Neural cell (in vitro differentiated cells): ENCODE data around the gene TRPM3. TPM values are rescaled to one million over a fixed set of nuclear protein-coding genes. Genes with fewer than 3 reads are reported as not detected.

Experiments
- H2AFZ ChIP-seq: fragments of 200-600, 300-800 bp; sonication (generic), shearing (Covaris generic); 2 replicates; pipeline ENCODE4 v1.6.0; 2014; ENCODE audit warnings: low read depth, mild to moderate bottlenecking, antibody characterized with exemption, low read length, moderate library complexity
- H3F3A ChIP-seq: fragments of 200-600 bp; shearing (Covaris generic); 2 replicates; pipeline ENCODE4 v1.6.1; 2016; ENCODE audit warnings: mild to moderate bottlenecking, moderate library complexity, mixed read lengths, antibody characterized with exemption, low read length; ENCODE audit not compliant: insufficient read depth, poor library complexity, severe bottlenecking
- H3K27ac ChIP-seq: fragments of 200-600, 300-800 bp; sonication (generic), shearing (Covaris generic); 2 replicates; pipeline ENCODE4 v1.5.1; 2014; ENCODE audit warnings: mild to moderate bottlenecking, low read length, moderate library complexity
- H3K27me3 ChIP-seq: fragments of 300-800, 200-600 bp; sonication (generic), shearing (Covaris generic); 2 replicates; pipeline ENCODE4 v1.6.0; 2014; ENCODE audit warnings: mild to moderate bottlenecking, low read depth, low read length, moderate library complexity; ENCODE audit not compliant: insufficient read depth
- H3K36me3 ChIP-seq: fragments of 300-800, 200-600 bp; sonication (generic), shearing (Covaris generic); 2 replicates; pipeline ENCODE4 v1.5.1; 2014; ENCODE audit warnings: mild to moderate bottlenecking, antibody characterized with exemption, low read length, moderate library complexity; ENCODE audit not compliant: insufficient read depth
- H3K4me2 ChIP-seq: fragments of 300-800, 200-600 bp; sonication (generic), shearing (Covaris generic); 2 replicates; pipeline ENCODE4 v1.6.0; 2014; ENCODE audit warnings: mild to moderate bottlenecking, low read length
- H3K4me3 ChIP-seq: fragments of 300-800, 200-600 bp; sonication (generic), shearing (Covaris generic); 2 replicates; pipeline ENCODE4 v1.5.1; 2014; ENCODE audit warnings: mild to moderate bottlenecking, low read length, moderate library complexity
- H3K79me2 ChIP-seq: fragments of 200-600 bp; shearing (Covaris generic); replicated peaks from 2 replicates; pipeline ENCODE4 v1.6.0; 2014; ENCODE audit warnings: mild to moderate bottlenecking, low read length, moderate library complexity; ENCODE audit not compliant: insufficient read depth
- H3K9ac ChIP-seq: fragments of 300-800, 200-600 bp; sonication (generic), shearing (Covaris generic); 2 replicates; pipeline ENCODE4 v1.6.1; 2016; ENCODE audit warnings: mild to moderate bottlenecking, low read length, mixed read lengths
- H3K9me2 ChIP-seq: fragments of 200-600 bp; shearing (Covaris generic); 2 replicates; pipeline ENCODE4 v1.6.1; 2016; ENCODE audit warnings: mild to moderate bottlenecking, low read length, mixed read lengths; ENCODE audit not compliant: insufficient read depth
- H3K9me3 ChIP-seq: fragments of 200-600, 300-800 bp; sonication (generic), shearing (Covaris generic); 2 replicates; pipeline ENCODE4 v1.6.1; 2016; ENCODE audit warnings: mild to moderate bottlenecking, mixed run types, low read length, moderate library complexity, mixed read lengths
- H4K20me1 ChIP-seq: fragments of 200-600 bp; shearing (Covaris generic); 2 replicates; pipeline ENCODE4 v1.6.1; 2016; ENCODE audit warnings: mild to moderate bottlenecking, mixed run types; ENCODE audit not compliant: insufficient read depth
- CTCF ChIP-seq: fragments of 450-650 bp; IDR thresholded peaks from 2 replicates; pipeline ENCODE4 v1.5.1; 2014; ENCODE audit warnings: antibody characterized with exemption, mild to moderate bottlenecking, moderate library complexity; ENCODE audit not compliant: poor library complexity, severe bottlenecking
- EP300 ChIP-seq: fragments of 450-650 bp; conservative IDR thresholded peaks from 2 replicates; pipeline ENCODE4 v1.6.1; 2014; ENCODE audit warnings: antibody characterized with exemption, mild to moderate bottlenecking, moderate library complexity; ENCODE audit not compliant: poor library complexity, severe bottlenecking
- EZH2 ChIP-seq: fragments of 200-600, 300-800 bp; shearing (Covaris generic), sonication (generic); IDR thresholded peaks from 2 replicates; pipeline ENCODE4 v1.6.1; 2014; ENCODE audit warnings: antibody characterized with exemption, low read length, borderline replicate concordance, mild to moderate bottlenecking; ENCODE audit not compliant: insufficient read depth, poor library complexity, severe bottlenecking
- MXI1 ChIP-seq: fragments of 450-650 bp; conservative IDR thresholded peaks from 2 replicates; pipeline ENCODE4 v1.6.1; 2014; ENCODE audit warnings: antibody characterized with exemption, mild to moderate bottlenecking; ENCODE audit not compliant: poor library complexity, severe bottlenecking
- POLR2AphosphoS5 ChIP-seq: IDR thresholded peaks from 2 replicates; pipeline ENCODE4 v1.6.1; 2012
- RAD21 ChIP-seq: fragments of 450-650 bp; conservative IDR thresholded peaks from 2 replicates; pipeline ENCODE4 v1.6.1; 2014; ENCODE audit warnings: antibody characterized with exemption, mild to moderate bottlenecking, moderate library complexity
- REST ChIP-seq: IDR thresholded peaks from 2 replicates; pipeline ENCODE4 v1.6.1; 2012; ENCODE audit warnings: borderline replicate concordance
- SMC3 ChIP-seq: fragments of 450-650 bp; conservative IDR thresholded peaks from 2 replicates; pipeline ENCODE4 v1.6.1; 2014; ENCODE audit warnings: antibody characterized with exemption, mild to moderate bottlenecking, moderate library complexity; ENCODE audit not compliant: poor library complexity
- TAF1 ChIP-seq: IDR thresholded peaks from 2 replicates; pipeline ENCODE4 v1.6.1; 2012; ENCODE audit warnings: low read depth
- polyA plus RNA-seq: library from polyadenylated mRNA; depleted of rRNA; stranded (reverse); fragments of >200 nt; gene quantifications from 2 replicates; pipeline ENCODE4 v1.2.3, GENCODE V29; 2014

Gene TRPM3
- polyA plus RNA-seq, 1 donor from 2014 or later = 1.3 TPM

GRCh38 chr9:70861376-70861775, 260.0 kb downstream of the TRPM3 start:
- Histone ChIP-seq H3K79me2 (no peaks in the 10 kb centered on the region), H2AFZ (no peak overlapping the region), H3K4me3 (no peak overlapping the region), H3K9me3 (no peaks in the 10 kb centered on the region), H3K9ac (no peak overlapping the region), H3K36me3 (no peaks in the 10 kb centered on the region), H3K27me3 (no peaks in the 10 kb centered on the region), H3F3A (peaks cover 4% of the 10 kb centered on the region), H4K20me1 (no peaks in the 10 kb centered on the region), H3K9me2 (no peaks in the 10 kb centered on the region), H3K4me2 (no peak overlapping the region), H3K27ac (no peak overlapping the region)
- TF ChIP-seq POLR2AphosphoS5 (peak; percentile 29), EZH2 (no peak)

- H3K9ac ChIP-seq = no peak overlapping the region
- H3K36me3 ChIP-seq = no peaks in the 10 kb centered on the region
- H3K4me3 ChIP-seq = no peak overlapping the region
- no peaks in the 10 kb centered on the region for H3K27me3 ChIP-seq
- H3K4me2 ChIP-seq = no peak overlapping the region
- H4K20me1 ChIP-seq = no peaks in the 10 kb centered on the region
- no peaks in the 10 kb centered on the region for H3K9me3 ChIP-seq
- no peaks in the 10 kb centered on the region for H3K79me2 ChIP-seq
- H3F3A ChIP-seq = peaks cover 4% of the 10 kb centered on the region
- TF ChIP-seq EP300 (no peak), REST (no peak), TAF1 (no peak), SMC3 (no peak), POLR2AphosphoS5 (no peak), RAD21 (no peak), MXI1 (no peak)
- no peaks in the 10 kb centered on the region for H3K9me2 ChIP-seq
- H2AFZ ChIP-seq = no peak overlapping the region
- no peak overlapping the region for H3K27ac ChIP-seq
Measured at GRCh38 chr9:70859694-70860093, 261.7 kb downstream of the TRPM3 start.

- Histone ChIP-seq H3K36me3 (no peaks in the 10 kb centered on the region), H2AFZ (no peak overlapping the region), H3K9me2 (no peaks in the 10 kb centered on the region)
Measured at GRCh38 chr9:70856411-70856810, 265.0 kb downstream of the TRPM3 start.

More at GRCh38 chr9:70856411-70856810, 265.0 kb downstream of the TRPM3 start:
- H4K20me1 ChIP-seq = no peaks in the 10 kb centered on the region
- H3K27me3 ChIP-seq = no peaks in the 10 kb centered on the region
- no peaks in the 10 kb centered on the region for H3K9me3 ChIP-seq
- H3K4me2 ChIP-seq = no peak overlapping the region
- H3K4me3 ChIP-seq = no peak overlapping the region
- H3K9ac ChIP-seq = no peak overlapping the region
- H3K79me2 ChIP-seq = no peaks in the 10 kb centered on the region
- H3K27ac ChIP-seq = no peak overlapping the region
- no peak for TF ChIP-seq REST
- no peak for TF ChIP-seq POLR2AphosphoS5
- TF ChIP-seq EP300 = no peak
- no peak for TF ChIP-seq CTCF
- TF ChIP-seq TAF1 = no peak
- TF ChIP-seq MXI1 = no peak
- no peak for TF ChIP-seq EZH2
- TF ChIP-seq RAD21 = no peak
- no peak for TF ChIP-seq SMC3
- H3F3A ChIP-seq = no peaks in the 10 kb centered on the region
